Mucosa of descending colon (tissue), 3 donors: Measurements from ENCODE around the gene DNAJC22. TPM values are rescaled to one million over a fixed set of nuclear protein-coding genes. Genes with fewer than 3 reads are reported as not detected.
A peak's percentile ranks its signal among the peaks of the same experiment; 100 is the strongest.

Source experiments
- ATAC-seq: fragments of 200-7000 bp; cut with Tn5 transposase; one replicate; pipeline ENCODE4 v1.9.1; 2020; ENCODE audit warnings: mild to moderate bottlenecking, moderate library complexity
- DNase-seq, 3 donors: peaks; one replicate each; pipeline ENCODE4 v3.0.0-alpha.2; 2020
- H3K36me3 ChIP-seq: fragments of 200-600 bp; one replicate; pipeline ENCODE4 v1.8.0; 2021; ENCODE audit warnings: low read depth, mild to moderate bottlenecking
- H3K4me1 ChIP-seq: fragments of 200-600 bp; one replicate; pipeline ENCODE4 v1.8.0; 2021; ENCODE audit warnings: low read depth, mild to moderate bottlenecking
- H3K4me3 ChIP-seq: fragments of 200-600 bp; one replicate; pipeline ENCODE4 v1.8.0; 2021; ENCODE audit warnings: mild to moderate bottlenecking
- H3K9me3 ChIP-seq: fragments of 200-600 bp; one replicate; pipeline ENCODE4 v1.8.0; 2021; ENCODE audit warnings: mild to moderate bottlenecking
- CTCF ChIP-seq: fragments of 200-600 bp; IDR thresholded peaks from one replicate; pipeline ENCODE4 v1.8.0; 2022; ENCODE audit warnings: antibody characterized with exemption, mild to moderate bottlenecking
- intact Hi-C, 2 donors: fragments of 100-400 bp; cut with DNase I in 1 of 2; cut with micrococcal nuclease in 1 of 2; formaldehyde crosslinking; loops; one replicate each; pipeline versions ENCODE4 v1.11.0 to v1.11.1; 2022; cut with DNase I, micrococcal nuclease
- total RNA-seq, 3 donors: library from RNA; stranded (reverse); fragmentation: NEBNext Ultra II Directional in 2 of 3; extraction: Animal tissue kit (Norgen Biotek cat#: 25700) in 2 of 3; gene quantifications; one replicate each; pipeline versions ENCODE4 v1.2.1 to v1.2.4, GENCODE V29; 2021 to 2023
- donor health status: DM: no; HTN: no; CAD: no; lungs with moderate emphysema.
- donor health status: DM: no; HTN: no; CAD: no.
- donor health status: DM: no; HTN: yes; CAD: no.

Gene DNAJC22
- total RNA-seq, 3 donors from 2014 or later: 6.7 to 45.7 (median 37.0) TPM

- no peak for TF ChIP-seq CTCF
- no peaks in the 10 kb centered on the region for H3K9me3 ChIP-seq
- intact Hi-C loops: no loop called here
- H3K4me1 ChIP-seq: peaks cover 5% of the 10 kb centered on the region
- H3K36me3 ChIP-seq: no peaks in the 10 kb centered on the region
- no peak for DNase-seq
- H3K4me3 ChIP-seq: no peak overlapping the region
- no peak for ATAC-seq
Observed at GRCh38 chr12:49365542-49365941, 18.9 kb downstream of the DNAJC22 start.

- no peaks in the 10 kb centered on the region for H3K9me3 ChIP-seq
- intact Hi-C loops: no loop called here
- ATAC-seq: peak; percentile 33
- no peak for TF ChIP-seq CTCF
- peak overlapping the region; percentile 62 for H3K4me3 ChIP-seq
- H3K36me3 ChIP-seq: no peaks in the 10 kb centered on the region
- H3K4me1 ChIP-seq: peaks cover 5% of the 10 kb centered on the region
- peak in 1 of 3 donors; percentile 47 for DNase-seq
Observed at GRCh38 chr12:49366096-49366651, 19.5 kb downstream of the DNAJC22 start.

GRCh38 chr12:49366652-49367380 lies 20.1 kb downstream of the DNAJC22 start:
- TF ChIP-seq CTCF: no peak
- peak; percentile 93 for ATAC-seq
- intact Hi-C loops: no loop called here
- Histone ChIP-seq H3K4me1 (peaks cover 5% of the 10 kb centered on the region), H3K9me3 (no peaks in the 10 kb centered on the region), H3K4me3 (peak overlapping the region; percentile 62), H3K36me3 (no peaks in the 10 kb centered on the region)
- peak; percentile 89 to 95 (median 90) for DNase-seq

- DNase-seq (peak in 2 of 3 donors; percentile 94 to 96), ATAC-seq (peak; percentile 7)
- no peaks in the 10 kb centered on the region for H3K36me3 ChIP-seq
- peaks cover 5% of the 10 kb centered on the region for H3K4me1 ChIP-seq
- TF ChIP-seq CTCF: no peak
- H3K9me3 ChIP-seq: no peaks in the 10 kb centered on the region
- peak within 1 kb of the TSS; percentile 62 for H3K4me3 ChIP-seq
- intact Hi-C loops: no loop called here
Observed at GRCh38 chr12:49367381-49368239, 20.9 kb downstream of the DNAJC22 start, which contains the start of gene SPATS2. SPATS2 (plus strand) TSS chr12:49367462; CDS start chr12:49461013, 93,551 bp downstream.

GRCh38 chr12:49368240-49368600 lies 21.5 kb downstream of the DNAJC22 start:
- DNase-seq (no peak), ATAC-seq (no peak)
- TF ChIP-seq CTCF: no peak
- no peak overlapping the region for H3K4me3 ChIP-seq
- peaks cover 5% of the 10 kb centered on the region for H3K4me1 ChIP-seq
- no peaks in the 10 kb centered on the region for H3K36me3 ChIP-seq
- H3K9me3 ChIP-seq: no peaks in the 10 kb centered on the region
- intact Hi-C loops: no loop called here
